Astrocyte (in vitro differentiated cells and primary cell): ENCODE measurements around the gene AATK.

ENCODE experiments used
- CTCF ChIP-seq: IDR thresholded peaks from 2 replicates; pipeline ENCODE4 v1.5.1; 2011; ENCODE audit warnings: low read depth, mild to moderate bottlenecking, inconsistent platforms, low read length, moderate library complexity; ENCODE audit not compliant: insufficient read depth
- EZH2 ChIP-seq: IDR thresholded peaks from 2 replicates; pipeline ENCODE4 v1.6.1; 2012; ENCODE audit warnings: mild to moderate bottlenecking, low read length, inconsistent platforms; ENCODE audit not compliant: insufficient read depth

- TF ChIP-seq CTCF (no peak), EZH2 (no peak)
Observed at GRCh38 chr17:81167638-81168037, 1.6 kb upstream of the AATK start.
